Measurements from ENCODE around the gene FZD1. TPM values are rescaled to one million over a fixed set of nuclear protein-coding genes. Genes with fewer than 3 reads are reported as not detected.

Gene FZD1
- total RNA-seq, 4 donors from 2014 or later = 8.6 to 14.5 (median 10.4) TPM

DNA sequence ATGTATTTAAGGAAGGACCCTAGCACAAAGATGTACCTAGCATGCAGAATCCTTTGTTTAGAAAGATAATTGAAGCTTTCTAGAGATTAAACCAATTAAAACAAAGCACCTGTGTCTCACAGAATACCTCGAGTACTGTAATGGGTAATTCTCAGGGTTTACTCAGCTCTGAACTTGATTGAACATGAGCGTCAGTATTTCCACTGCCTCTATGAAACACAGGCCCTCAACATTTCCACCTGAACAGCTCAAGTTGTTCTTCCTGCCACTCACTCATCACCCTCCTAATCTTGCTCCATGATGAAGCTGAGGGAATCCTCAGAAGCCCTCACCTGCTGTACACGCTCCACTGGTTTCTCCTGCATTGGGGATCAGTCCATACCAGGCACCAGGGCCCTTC lies 33.7 kb upstream of the FZD1 start:
- TF ChIP-seq POLR2A (IDR thresholded peaks at IDR 0.05) = no peak
- TF ChIP-seq, protein P1, sequence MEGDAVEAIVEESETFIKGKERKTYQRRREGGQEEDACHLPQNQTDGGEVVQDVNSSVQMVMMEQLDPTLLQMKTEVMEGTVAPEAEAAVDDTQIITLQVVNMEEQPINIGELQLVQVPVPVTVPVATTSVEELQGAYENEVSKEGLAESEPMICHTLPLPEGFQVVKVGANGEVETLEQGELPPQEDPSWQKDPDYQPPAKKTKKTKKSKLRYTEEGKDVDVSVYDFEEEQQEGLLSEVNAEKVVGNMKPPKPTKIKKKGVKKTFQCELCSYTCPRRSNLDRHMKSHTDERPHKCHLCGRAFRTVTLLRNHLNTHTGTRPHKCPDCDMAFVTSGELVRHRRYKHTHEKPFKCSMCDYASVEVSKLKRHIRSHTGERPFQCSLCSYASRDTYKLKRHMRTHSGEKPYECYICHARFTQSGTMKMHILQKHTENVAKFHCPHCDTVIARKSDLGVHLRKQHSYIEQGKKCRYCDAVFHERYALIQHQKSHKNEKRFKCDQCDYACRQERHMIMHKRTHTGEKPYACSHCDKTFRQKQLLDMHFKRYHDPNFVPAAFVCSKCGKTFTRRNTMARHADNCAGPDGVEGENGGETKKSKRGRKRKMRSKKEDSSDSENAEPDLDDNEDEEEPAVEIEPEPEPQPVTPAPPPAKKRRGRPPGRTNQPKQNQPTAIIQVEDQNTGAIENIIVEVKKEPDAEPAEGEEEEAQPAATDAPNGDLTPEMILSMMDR (IDR thresholded peaks at IDR 0.05) = no peak

DNA sequence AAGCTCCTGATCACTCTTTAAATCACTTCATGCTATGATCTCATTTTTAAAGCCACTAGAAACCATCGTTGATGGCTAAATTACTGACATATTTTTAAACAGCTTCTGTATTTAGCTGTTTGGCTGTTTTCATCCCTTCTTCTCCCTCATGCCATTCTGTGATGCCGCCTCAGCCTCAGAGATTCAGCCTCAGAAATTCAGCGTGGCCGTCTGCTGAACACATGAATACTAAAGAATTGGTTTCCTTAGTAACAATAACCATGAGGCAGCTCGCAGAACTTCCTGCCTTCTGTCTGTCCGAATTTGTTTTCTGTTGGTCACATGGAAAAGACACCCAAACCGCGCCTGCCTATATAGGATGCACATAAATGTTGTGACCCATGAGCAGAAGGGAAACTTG lies 31.0 kb upstream of the FZD1 start:
- peaks cover 0 to 5% (median 0%) of the 10 kb centered on the region in 4 donors for H3K27me3 ChIP-seq
- no peak for DNase-seq
- no peaks in the 10 kb centered on the region for H3K4me1 ChIP-seq
- H3K9me3 ChIP-seq = no peaks in the 10 kb centered on the region
- WGBS, 2 donors = 70 to 82% methylated on average over 8 of the region's 8 CpGs
- intact Hi-C loops (cut with DNase I) = no loop called here
- H3K27ac ChIP-seq = no peak overlapping the region
- no peak for TF ChIP-seq POLR2A (IDR thresholded peaks at IDR 0.05)
- TF ChIP-seq, protein P1 (IDR thresholded peaks at IDR 0.05) = no peak
- H3K36me3 ChIP-seq = no peaks in the 10 kb centered on the region
- H3K4me3 ChIP-seq = no peak overlapping the region

More for the DNA sequence above, 33.7 kb upstream of the FZD1 start:
- intact Hi-C loops (cut with DNase I) = no loop called here
- Histone ChIP-seq H3K36me3 (no peaks in the 10 kb centered on the region), H3K4me1 (no peaks in the 10 kb centered on the region), H3K9me3 (no peaks in the 10 kb centered on the region), H3K27me3 (peaks cover 0 to 5% (median 0%) of the 10 kb centered on the region in 4 donors), H3K4me3 (no peak overlapping the region), H3K27ac (no peak overlapping the region)
- 80 to 81% methylated on average over 3 of the region's 3 CpGs for WGBS, 2 donors
- no peak for DNase-seq

DNA sequence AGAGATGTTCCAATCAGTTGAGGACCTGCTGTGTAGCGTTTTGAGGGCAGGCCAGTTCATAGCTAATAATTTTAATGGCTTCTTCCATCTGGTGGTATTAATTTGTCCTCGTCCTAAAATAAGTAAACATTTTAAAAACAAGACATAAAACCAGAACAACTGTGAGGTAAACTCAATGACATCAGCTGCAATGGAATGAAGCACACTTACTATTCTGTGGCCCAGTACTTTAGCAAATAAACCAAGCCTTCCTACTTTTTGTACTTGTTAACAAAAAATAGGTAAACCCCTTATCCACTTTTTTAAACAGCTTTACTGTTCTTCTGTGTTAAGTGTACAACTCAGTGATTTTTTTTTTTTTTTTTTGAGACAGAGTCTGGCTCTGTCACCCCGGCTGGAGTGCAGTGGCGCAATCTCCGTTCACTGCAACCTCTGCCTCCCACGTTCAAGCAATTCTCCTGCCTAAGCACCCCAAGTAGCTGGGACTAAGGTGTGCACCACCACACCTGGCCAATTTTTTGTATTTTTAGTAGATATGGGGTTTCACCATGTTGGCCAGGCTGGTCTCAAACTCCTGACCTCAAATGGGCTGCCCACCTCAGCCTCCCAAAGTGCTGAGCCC lies 28.9 kb upstream of the FZD1 start:
- Histone ChIP-seq H3K9me3 (no peaks in the 10 kb centered on the region), H3K4me3 (no peak overlapping the region), H3K27ac (no peak overlapping the region), H3K27me3 (peaks cover 0 to 5% (median 0%) of the 10 kb centered on the region in 4 donors), H3K4me1 (peaks cover 0 to 8% (median 5%) of the 10 kb centered on the region in 3 donors), H3K36me3 (no peaks in the 10 kb centered on the region)
- DNase-seq = no peak
- no peak for TF ChIP-seq POLR2A (IDR thresholded peaks at IDR 0.05)
- TF ChIP-seq, protein P1 (IDR thresholded peaks at IDR 0.05) = no peak
- intact Hi-C loops (cut with DNase I) = no loop called here
- WGBS, 2 donors = 70 to 84% methylated on average over 6 of the region's 6 CpGs

DNA sequence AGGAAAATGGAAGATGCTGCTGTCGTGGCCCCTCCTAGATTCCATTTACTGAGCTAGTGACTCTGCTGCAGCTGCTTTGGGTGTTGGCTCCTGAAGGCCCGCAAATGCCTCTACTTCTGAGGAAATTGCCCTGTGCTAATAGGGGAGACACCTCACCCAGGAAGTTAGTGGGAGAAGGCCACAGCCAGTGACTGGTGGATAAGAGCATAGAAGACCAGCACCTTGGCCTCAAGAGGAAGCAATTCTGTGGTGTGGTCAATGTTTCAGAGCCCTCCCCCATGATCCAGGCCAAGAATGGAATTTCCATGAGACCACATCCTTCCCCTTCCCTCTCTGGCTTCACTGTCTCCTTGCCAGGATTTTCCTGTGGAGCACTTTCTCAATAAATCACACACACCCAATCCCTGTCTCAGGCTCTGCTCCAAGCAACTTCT lies 25.0 kb upstream of the FZD1 start:
- intact Hi-C loops (cut with DNase I) = no loop called here
- no peak for TF ChIP-seq POLR2A (IDR thresholded peaks at IDR 0.05)
- TF ChIP-seq, protein P1 (IDR thresholded peaks at IDR 0.05) = no peak
- Histone ChIP-seq H3K36me3 (no peaks in the 10 kb centered on the region), H3K9me3 (no peaks in the 10 kb centered on the region), H3K4me3 (no peak overlapping the region), H3K4me1 (peaks cover 0 to 33% (median 9%) of the 10 kb centered on the region in 3 donors), H3K27ac (no peak overlapping the region), H3K27me3 (peaks cover 0 to under 1% (median 0%) of the 10 kb centered on the region in 4 donors)
- DNase-seq = no peak
- no CpG with 5 or more reads among the region's 2 CpGs for WGBS, 2 donors

DNA sequence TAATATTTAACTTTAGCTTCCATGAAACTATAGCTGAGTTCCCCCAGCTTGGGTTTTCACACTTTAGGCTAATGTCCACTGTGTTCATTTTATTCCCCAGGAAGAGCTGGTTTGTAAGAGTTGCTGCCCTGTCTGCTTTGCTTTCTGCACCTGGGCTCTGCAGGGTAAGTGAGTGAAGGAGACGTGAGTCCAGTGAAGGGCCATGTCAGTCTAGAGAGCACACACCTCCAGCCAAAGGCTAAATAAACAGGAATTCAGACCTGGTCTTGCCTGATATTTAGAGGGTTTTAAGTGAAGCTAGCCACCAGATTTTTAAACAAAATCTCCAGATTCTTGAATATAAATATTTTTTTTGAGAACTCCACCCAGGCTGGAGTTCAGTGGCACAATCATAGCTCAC lies 24.5 kb upstream of the FZD1 start:
- 100% methylated on average over 1 of the region's 1 CpG; no CpG with 5 or more reads in 1 of the 2 donors for WGBS, 2 donors
- H3K27ac ChIP-seq = peak overlapping the region in 3 of 4 donors; percentile 11 to 61 (median 61)
- H3K4me3 ChIP-seq = no peak overlapping the region
- no peaks in the 10 kb centered on the region for H3K27me3 ChIP-seq
- H3K36me3 ChIP-seq = no peaks in the 10 kb centered on the region
- intact Hi-C loops (cut with DNase I) = no loop called here
- peaks cover 0 to 33% (median 9%) of the 10 kb centered on the region in 3 donors for H3K4me1 ChIP-seq
- no peak for DNase-seq
- TF ChIP-seq, protein P1 (IDR thresholded peaks at IDR 0.05) = no peak
- TF ChIP-seq POLR2A (IDR thresholded peaks at IDR 0.05) = no peak
- H3K9me3 ChIP-seq = no peaks in the 10 kb centered on the region
